Subcutaneous abdominal adipose tissue (tissue), 5 donors: ENCODE results near the gene LMF2.

Experiments used
- H3K27ac ChIP-seq: one replicate; pipeline ENCODE4 v1.7.0; 2013; ENCODE audit warnings: low read depth, mild to moderate bottlenecking, inconsistent platforms, low read length, moderate library complexity
- H3K27me3 ChIP-seq, 5 donors: one replicate each; pipeline ENCODE4 v1.7.0; 2013; ENCODE audit warnings: low read length in 5 of 5, inconsistent platforms in 1 of 5; ENCODE audit not compliant: control insufficient read depth in 5 of 5, insufficient read depth in 4 of 5
- H3K36me3 ChIP-seq, 5 donors: one replicate each; pipeline ENCODE4 v1.7.0; 2013; ENCODE audit warnings: low read length in 5 of 5; ENCODE audit not compliant: control insufficient read depth in 5 of 5, insufficient read depth in 5 of 5
- H3K4me1 ChIP-seq, 5 donors: one replicate each; pipeline ENCODE4 v1.7.0; 2013; ENCODE audit warnings: low read length in 5 of 5, mild to moderate bottlenecking in 3 of 5, moderate library complexity in 1 of 5; ENCODE audit not compliant: control insufficient read depth in 5 of 5, insufficient read depth in 5 of 5
- H3K4me3 ChIP-seq, 5 donors: one replicate each; pipeline ENCODE4 v1.7.0; 2013; ENCODE audit warnings: low read length in 5 of 5, low read depth in 1 of 5
- H3K9ac ChIP-seq, 5 donors: one replicate each; pipeline ENCODE4 v1.7.0; 2013; ENCODE audit warnings: low read length in 5 of 5, mild to moderate bottlenecking in 4 of 5, moderate library complexity in 3 of 5
- H3K9me3 ChIP-seq, 5 donors: one replicate each; pipeline ENCODE4 v1.7.0; 2013; ENCODE audit warnings: low read length in 5 of 5; ENCODE audit not compliant: control insufficient read depth in 5 of 5
- donor health status: healthy.
- donor health status: healthy.
- donor health status: healthy.
- donor health status: healthy.
- donor health status: healthy.

Gene LMF2

GRCh38 chr22:50489363-50490243, 17.9 kb downstream of the LMF2 start:
- Histone ChIP-seq H3K4me1 (no peaks in the 10 kb centered on the region), H3K36me3 (no peaks in the 10 kb centered on the region), H3K27me3 (peaks cover 9 to 29% (median 11%) of the 10 kb centered on the region in 5 donors), H3K9ac (no peak overlapping the region), H3K4me3 (no peak overlapping the region), H3K27ac (no peak overlapping the region), H3K9me3 (no peaks in the 10 kb centered on the region)

- H3K9ac ChIP-seq, result no peak overlapping the region
- H3K36me3 ChIP-seq, result no peaks in the 10 kb centered on the region
- H3K27me3 ChIP-seq, result peaks cover 10 to 34% (median 17%) of the 10 kb centered on the region in 5 donors
- H3K4me1 ChIP-seq, result no peaks in the 10 kb centered on the region
- no peak overlapping the region for H3K4me3 ChIP-seq
- H3K27ac ChIP-seq, result no peak overlapping the region
- H3K9me3 ChIP-seq, result no peaks in the 10 kb centered on the region
These were observed 18.6 kb downstream of the LMF2 start for GRCh38 chr22:50488886-50489285.

DNA sequence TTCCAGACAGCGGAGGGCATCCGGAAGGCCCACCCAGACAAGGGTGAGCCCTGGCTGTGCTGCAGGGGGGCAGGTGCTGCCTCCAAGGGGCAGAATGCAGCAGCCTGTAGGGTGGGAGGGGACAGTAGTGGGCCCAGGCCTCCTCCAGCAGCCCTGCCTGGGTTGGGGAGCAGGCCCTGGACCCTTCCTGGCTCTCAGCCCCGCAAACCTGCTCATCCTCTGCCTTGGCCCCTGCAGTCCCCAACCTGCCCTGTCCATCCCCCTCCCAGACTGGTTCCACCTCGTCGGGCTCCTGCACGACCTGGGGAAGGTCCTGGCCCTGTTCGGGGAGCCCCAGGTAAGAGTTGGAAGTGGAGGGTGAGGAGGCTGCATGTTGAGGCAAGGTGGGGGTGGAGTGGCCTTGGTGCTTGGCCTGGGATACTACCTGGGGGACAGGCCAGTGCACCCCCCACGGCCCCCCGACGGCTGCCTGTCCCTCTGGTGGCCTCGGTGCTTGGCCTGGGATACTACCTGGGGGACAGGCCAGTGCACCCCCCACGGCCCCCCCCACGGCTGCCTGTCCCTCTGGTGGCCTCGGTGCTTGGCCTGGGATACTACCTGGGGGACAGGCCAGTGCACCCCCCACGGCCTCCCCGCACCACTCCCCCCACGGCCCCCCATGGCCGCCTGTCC, 19.4 kb downstream of the LMF2 start:
- Histone ChIP-seq H3K27ac (no peak overlapping the region), H3K9me3 (no peaks in the 10 kb centered on the region), H3K4me3 (no peak overlapping the region), H3K36me3 (no peaks in the 10 kb centered on the region), H3K27me3 (peaks cover 17 to 41% (median 21%) of the 10 kb centered on the region in 5 donors), H3K4me1 (no peaks in the 10 kb centered on the region), H3K9ac (no peak overlapping the region)

- no peak overlapping the region for H3K9ac ChIP-seq
- peaks cover 24 to 47% (median 26%) of the 10 kb centered on the region in 5 donors for H3K27me3 ChIP-seq
- H3K4me1 ChIP-seq, result no peaks in the 10 kb centered on the region
- no peak overlapping the region for H3K4me3 ChIP-seq
- no peaks in the 10 kb centered on the region for H3K36me3 ChIP-seq
- H3K9me3 ChIP-seq, result no peaks in the 10 kb centered on the region
- no peak overlapping the region for H3K27ac ChIP-seq
These were observed 20.1 kb downstream of the LMF2 start for GRCh38 chr22:50487290-50488005.

- Histone ChIP-seq H3K9me3 (no peaks in the 10 kb centered on the region), H3K4me1 (peaks cover 0 to 7% (median 5%) of the 10 kb centered on the region in 5 donors), H3K27ac (no peak within 1 kb of the TSS), H3K27me3 (peaks cover 30 to 55% (median 33%) of the 10 kb centered on the region in 5 donors), H3K36me3 (no peaks in the 10 kb centered on the region), H3K9ac (no peak within 1 kb of the TSS), H3K4me3 (no peak within 1 kb of the TSS)
These were observed 20.8 kb downstream of the LMF2 start, which contains the start of gene MIOX for GRCh38 chr22:50486561-50487289. Gene MIOX (plus strand): TSS chr22:50486859. CDS start chr22:50486898, 39 bp downstream.

- no peaks in the 10 kb centered on the region for H3K9me3 ChIP-seq
- no peak overlapping the region for H3K4me3 ChIP-seq
- H3K4me1 ChIP-seq, result peaks cover 0 to 14% (median 8%) of the 10 kb centered on the region in 5 donors
- no peak overlapping the region for H3K27ac ChIP-seq
- no peaks in the 10 kb centered on the region for H3K36me3 ChIP-seq
- H3K9ac ChIP-seq, result no peak overlapping the region
- H3K27me3 ChIP-seq, result peaks cover 32 to 62% (median 39%) of the 10 kb centered on the region in 5 donors
These were observed 22.0 kb downstream of the LMF2 start for GRCh38 chr22:50485221-50486131.

GRCh38 chr22:50483977-50484853, 23.3 kb downstream of the LMF2 start:
- peaks cover 0 to 14% (median 8%) of the 10 kb centered on the region in 5 donors for H3K4me1 ChIP-seq
- H3K9ac ChIP-seq, result no peak overlapping the region
- H3K27me3 ChIP-seq, result peaks cover 36 to 70% (median 44%) of the 10 kb centered on the region in 5 donors
- H3K36me3 ChIP-seq, result no peaks in the 10 kb centered on the region
- no peak overlapping the region for H3K27ac ChIP-seq
- H3K9me3 ChIP-seq, result no peaks in the 10 kb centered on the region
- no peak overlapping the region for H3K4me3 ChIP-seq

- Histone ChIP-seq H3K36me3 (no peaks in the 10 kb centered on the region), H3K9me3 (no peaks in the 10 kb centered on the region), H3K4me1 (peaks cover 0 to 14% (median 8%) of the 10 kb centered on the region in 5 donors), H3K9ac (no peak overlapping the region), H3K4me3 (no peak overlapping the region), H3K27ac (no peak overlapping the region), H3K27me3 (peaks cover 36 to 70% (median 44%) of the 10 kb centered on the region in 5 donors)
These were observed 23.9 kb downstream of the LMF2 start for GRCh38 chr22:50483556-50483955.
